ENCODE results near the gene PNRC1.

DNA sequence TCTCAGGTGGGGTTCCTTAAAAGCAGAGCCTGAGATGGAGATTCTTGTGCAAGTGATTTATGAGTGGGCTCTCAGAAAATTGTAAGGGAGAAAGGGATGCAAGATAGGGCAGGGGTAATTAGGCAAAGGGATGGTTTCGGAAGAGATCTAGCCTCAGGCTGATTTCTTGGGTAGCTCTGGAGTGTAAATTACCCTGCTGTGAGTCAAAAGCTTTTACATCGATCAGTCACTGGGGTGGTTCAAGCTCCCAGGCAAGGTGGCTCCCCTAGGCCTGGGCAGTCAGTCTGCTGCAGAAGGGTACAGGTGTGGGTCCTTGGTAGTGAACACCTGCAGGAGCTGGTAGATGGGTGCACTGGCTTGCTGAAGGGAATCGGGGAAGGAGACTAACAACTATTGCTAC is 54.2 kb downstream of the PNRC1 start:
- TF ChIP-seq, protein P1, sequence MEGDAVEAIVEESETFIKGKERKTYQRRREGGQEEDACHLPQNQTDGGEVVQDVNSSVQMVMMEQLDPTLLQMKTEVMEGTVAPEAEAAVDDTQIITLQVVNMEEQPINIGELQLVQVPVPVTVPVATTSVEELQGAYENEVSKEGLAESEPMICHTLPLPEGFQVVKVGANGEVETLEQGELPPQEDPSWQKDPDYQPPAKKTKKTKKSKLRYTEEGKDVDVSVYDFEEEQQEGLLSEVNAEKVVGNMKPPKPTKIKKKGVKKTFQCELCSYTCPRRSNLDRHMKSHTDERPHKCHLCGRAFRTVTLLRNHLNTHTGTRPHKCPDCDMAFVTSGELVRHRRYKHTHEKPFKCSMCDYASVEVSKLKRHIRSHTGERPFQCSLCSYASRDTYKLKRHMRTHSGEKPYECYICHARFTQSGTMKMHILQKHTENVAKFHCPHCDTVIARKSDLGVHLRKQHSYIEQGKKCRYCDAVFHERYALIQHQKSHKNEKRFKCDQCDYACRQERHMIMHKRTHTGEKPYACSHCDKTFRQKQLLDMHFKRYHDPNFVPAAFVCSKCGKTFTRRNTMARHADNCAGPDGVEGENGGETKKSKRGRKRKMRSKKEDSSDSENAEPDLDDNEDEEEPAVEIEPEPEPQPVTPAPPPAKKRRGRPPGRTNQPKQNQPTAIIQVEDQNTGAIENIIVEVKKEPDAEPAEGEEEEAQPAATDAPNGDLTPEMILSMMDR (IDR thresholded peaks at IDR 0.05): no peak
- no peak for TF ChIP-seq POLR2A (IDR thresholded peaks at IDR 0.05)

Measured in breast epithelium (tissue), 3 donors.